Activated effector memory CD4-positive, alpha-beta T cell treated with Interleukin-2 at 50 U/mL for 16 hours (primary cell): ENCODE results near the gene PKNOX1.
"Not testable (repeated sequence)": the region's sequence is repeated elsewhere in the genome, so short reads cannot be mapped to it uniquely, and the experiment has no call there.

Experiments used
- DNase-seq: peaks from one replicate; pipeline ENCODE4 v3.0.0-alpha.2; 2020

PKNOX1 gene, protein sequence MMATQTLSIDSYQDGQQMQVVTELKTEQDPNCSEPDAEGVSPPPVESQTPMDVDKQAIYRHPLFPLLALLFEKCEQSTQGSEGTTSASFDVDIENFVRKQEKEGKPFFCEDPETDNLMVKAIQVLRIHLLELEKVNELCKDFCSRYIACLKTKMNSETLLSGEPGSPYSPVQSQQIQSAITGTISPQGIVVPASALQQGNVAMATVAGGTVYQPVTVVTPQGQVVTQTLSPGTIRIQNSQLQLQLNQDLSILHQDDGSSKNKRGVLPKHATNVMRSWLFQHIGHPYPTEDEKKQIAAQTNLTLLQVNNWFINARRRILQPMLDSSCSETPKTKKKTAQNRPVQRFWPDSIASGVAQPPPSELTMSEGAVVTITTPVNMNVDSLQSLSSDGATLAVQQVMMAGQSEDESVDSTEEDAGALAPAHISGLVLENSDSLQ

DNA sequence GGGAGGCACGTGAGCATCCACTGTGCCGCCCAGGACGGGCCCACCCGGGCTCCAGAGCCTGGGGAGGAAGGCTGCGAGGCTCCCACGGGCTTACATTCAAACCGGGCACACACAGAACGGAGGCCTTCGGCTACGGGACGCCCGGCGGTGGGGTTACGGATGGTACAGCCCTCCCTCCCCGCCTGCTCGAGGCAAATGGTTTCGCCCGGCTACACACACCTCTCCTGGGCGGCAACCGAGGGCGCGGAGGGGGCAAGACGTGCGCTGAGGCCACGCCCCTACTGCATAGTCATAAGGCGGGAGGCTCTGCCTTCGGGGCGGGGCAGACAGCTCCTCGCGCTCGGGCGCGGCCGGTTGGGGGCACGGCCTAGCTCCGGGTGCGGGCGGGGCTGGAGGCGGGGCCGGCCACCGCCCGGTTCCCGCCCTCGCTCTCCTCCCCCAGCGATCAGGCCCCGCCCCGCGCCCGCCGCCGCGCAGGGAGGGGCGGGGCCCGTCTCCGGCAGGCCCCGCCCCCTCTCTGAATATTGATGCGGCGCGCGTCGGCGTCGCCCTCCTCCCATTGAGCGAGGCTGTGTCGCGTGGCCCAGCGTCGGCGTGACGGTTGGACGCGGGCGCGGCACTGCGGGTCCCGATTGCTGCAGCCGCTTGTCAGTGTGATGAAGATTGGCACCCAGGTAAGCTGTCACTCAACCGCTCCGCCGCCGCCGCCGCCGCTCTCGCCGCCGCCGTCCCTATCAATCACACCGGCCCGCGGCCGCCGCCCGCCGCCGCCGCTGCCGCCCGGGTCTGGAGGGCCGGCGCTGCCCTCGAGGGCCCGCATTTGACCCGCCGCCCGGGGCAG is at the start of gene PKNOX1:
Gene PKNOX1, plus strand, starts transcription at position 572 of the 841 bp plus-strand sequence. CDS start 29,820 bp downstream, outside the sequence.
- DNase-seq, result peak; percentile 99

DNA sequence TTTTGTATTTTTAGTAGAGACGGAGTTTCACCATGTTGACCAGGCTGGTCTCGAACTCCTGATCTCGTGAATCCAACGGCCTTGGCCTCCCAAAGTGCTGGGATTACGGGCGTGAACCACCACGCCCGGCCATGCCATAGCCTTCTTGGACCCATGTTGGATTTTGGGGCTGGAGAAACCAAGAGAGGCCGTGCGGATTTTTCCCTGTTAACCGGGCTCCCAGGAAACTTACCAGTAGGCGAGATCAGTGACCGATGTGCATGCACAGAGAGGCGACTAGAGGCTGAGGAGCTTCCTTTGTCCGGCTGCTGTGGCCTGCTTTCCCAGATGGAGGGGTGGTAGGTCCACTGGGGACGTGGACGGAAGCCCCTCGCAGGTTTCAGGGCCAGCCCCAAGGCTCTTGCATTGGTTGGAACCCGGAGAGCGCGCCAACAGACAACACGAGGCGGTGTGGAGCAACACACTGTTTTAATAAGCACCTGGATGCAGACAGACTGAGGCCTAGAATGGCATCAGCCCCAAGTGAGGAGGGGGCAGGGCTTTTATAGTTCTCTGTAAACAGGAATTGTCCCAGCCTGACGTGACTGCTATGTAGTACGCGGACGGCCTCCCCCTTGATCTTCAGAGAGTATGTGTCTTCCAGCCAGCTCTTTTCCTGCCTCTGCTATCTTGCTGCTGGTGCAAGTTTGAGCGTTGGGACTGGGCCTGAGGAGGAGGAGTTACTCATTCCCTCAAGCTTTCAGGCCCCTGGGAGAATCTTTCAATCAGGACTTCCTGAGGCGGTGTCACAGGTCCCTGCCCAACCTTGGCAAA is 49.0 kb upstream of the PKNOX1 start, which contains the start of gene ERVH48-1:
Gene ERVH48-1, minus strand, starts transcription at position 517 of the 813 bp plus-strand sequence. CDS start 6,624 bp downstream, outside the sequence.
- no peak for DNase-seq

- not testable (repeated sequence) for DNase-seq
These were observed 46.7 kb upstream of the PKNOX1 start for GRCh38 chr21:42927474-42928200.

DNA sequence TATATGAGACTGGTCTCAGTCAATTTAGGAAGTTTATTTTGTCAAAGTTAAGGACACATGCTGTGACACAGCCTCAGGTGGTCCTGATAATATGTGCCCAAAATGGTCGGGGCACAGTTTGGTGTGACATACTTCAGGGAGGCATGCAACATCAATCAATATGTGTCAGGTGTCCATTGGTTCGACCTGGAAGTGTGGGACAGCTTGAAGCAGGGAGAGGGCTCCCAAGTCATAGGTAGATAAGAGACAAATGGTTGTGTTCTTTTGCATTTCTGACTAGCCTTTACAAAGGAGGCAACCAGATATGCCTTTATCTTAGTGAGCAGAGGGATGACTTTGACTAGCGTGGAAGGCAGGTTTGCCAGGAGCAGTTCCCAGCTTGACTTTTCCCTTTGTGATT is 44.4 kb upstream of the PKNOX1 start:
- no peak for DNase-seq

DNA sequence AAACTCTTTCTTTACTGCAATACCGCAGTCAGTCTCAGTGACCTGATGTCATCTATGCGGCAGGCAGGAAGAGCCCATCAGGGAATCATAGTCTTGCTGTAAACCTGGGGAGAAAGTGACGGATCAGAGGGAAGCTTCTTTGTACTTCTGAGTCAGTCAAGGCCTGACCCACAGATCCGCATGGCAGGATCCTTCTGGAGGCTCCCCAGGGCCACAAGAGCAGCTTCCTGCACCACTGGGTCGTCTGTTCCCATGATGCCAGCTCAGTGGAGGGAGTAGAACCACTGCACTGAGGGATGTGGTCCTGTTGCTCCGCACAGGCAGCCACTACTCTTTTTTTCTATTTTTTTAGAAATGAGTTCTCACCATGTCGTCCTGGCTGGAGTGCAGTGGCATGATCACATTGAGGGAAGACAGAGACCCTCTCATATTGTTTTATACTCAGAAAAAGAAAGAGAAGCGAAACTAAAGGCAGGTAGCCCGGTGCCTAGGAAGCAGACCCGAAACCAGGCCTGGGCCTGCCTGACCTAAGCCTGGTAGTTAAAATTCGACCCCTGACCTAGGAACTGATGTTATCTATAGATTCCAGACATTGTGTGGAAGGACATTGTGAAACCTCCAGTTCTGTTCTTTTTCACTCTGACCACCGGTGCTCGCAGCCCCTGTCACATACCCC is 42.7 kb upstream of the PKNOX1 start:
- no peak for DNase-seq

DNA sequence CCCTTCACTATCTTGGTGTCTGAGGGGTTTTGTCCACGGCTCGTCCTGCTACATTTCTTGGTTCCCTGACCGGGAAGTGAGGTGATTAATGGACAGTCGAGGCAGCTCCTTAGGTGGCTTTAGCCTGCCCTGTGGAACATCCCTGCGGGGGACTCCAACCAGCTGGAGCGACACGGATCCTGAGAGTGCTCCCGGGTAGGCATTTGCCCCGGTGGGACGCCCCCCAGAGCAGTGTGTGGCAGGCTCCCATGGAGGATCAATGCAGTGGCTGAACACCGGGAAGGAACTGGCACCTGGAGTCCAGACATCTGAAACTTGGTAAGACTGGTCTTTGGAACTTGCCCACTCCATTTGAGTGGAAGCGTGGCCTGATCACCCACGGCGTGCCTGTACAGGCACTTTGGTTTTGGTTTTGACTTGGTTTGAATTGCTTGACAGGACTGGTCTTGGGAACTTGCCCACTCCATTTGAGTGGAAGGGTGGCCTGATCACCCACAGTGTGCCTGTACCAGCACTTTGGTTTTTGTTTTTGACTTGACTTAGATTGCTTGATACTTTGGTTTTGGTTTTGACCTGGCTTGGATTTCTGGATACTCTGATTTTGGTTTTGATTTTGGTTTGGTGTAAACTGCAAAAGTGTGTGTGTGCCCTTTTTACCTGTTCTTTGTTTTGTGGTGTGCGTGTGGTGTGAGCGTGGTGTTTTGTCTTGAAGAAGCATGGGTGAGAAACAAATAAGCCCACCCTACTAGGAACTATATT is 41.8 kb upstream of the PKNOX1 start:
- not testable (repeated sequence) for DNase-seq

DNA sequence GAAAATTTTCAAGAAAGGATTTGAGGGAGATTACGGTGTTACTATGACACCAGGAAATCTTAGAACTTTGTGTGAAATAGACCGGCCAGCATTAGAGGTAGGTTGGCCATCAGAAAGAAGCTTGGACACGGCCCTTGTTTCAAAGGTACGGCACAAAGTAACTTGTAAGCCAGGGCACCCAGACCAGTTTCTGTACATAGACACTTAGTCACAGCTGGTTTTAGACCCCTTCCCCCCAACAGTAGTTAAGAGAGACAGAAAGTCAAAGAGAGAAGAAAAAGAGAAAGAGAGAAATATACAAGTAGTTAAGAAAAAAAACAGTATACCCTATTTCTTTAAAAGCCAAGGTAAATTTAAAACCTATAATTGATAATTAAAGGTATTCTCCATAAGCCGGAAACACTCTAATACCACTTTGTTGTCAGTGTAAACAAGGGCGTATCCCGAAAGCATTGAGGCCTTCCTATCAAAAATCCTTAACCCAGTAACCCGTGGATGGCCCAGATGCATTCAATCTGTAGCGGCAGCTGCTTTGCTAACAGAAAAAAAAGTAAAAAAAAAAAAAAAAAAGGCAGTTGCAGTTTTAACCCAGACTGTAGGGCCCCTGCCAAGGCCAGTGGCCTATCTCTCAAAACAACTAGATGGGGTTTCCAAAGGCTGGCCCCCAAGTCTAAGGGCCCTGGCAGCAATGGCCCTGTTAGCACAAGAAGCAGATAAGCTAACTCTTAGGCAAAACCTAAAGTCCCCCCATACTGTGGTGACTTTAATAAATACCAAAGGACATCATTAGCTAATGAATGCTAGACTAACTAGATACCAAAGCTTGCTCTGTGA is 41.0 kb upstream of the PKNOX1 start:
- not testable (repeated sequence) for DNase-seq

DNA sequence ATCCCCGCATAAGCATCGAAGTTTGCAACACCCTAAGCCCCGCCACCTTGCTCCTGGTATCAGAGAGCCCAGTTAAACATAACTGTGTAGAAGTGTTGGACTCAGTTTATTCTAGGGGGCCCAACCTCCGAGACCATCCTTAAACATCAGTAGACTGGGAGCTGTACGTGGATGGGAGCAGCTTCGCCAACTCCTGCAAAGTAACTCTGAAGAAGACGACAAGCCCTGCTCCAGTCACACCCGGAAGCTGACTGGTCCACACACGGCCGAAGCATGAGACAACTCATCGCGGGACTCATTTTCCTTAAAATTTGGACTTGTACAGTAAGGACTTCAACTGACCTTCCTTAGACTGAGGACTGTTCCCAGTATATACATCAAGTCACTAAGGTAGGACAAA is 40.4 kb upstream of the PKNOX1 start:
- DNase-seq, result not testable (repeated sequence)

GRCh38 chr21:42936360-42936759 is 38.0 kb upstream of the PKNOX1 start:
- not testable (repeated sequence) for DNase-seq

GRCh38 chr21:42937034-42937940 is 37.1 kb upstream of the PKNOX1 start:
- DNase-seq, result not testable (repeated sequence)

DNA sequence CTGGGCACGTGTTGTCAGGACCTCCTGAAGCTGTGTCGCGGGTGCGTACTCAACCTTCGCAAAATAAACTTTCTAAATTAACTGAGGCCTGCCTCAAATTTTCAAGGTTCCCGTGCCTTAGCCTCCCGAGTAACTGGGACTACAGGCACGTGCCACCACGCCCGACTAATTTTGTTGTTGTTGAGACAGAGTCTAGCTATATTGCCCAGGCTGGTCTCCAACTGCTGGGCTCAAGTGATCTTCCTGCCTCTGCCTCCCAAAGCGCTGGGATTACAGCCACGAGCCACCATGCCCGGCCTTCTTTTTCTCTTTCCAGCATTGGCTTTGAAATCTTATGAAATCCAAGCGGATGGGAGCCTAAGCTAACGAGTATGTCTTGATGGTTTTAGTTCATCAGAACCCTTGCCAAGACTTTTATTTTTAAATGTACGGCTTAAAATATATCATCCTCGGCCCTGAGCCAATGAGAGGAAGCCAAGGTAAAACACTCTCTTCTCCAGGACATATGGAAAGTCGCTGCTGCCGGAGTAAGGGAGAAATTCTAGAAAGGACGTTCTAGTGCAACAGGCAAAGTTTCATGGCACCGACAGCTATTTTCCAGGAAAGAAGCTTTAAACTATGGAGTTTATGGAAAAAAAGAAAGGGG is 36.3 kb upstream of the PKNOX1 start:
- DNase-seq, result no peak

DNA sequence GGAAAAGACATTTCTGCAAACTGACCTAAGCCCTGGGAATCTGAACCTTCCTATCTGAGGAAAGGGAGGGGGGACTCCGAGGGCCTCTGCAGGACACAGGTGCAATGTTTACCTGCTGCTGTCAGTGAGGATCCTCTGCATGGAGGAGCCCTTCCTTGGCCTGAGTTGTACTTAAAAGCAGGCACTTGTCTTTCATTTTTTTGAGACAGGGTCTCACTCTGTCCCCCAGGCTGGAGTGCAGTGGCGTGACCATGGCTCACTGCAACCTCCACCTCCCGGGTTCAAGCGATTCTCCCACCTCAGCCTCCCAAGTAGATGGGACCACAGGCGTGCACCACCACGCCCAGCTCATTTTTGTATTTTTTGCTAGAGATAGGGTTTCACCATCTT is 35.8 kb upstream of the PKNOX1 start:
- not testable (repeated sequence) for DNase-seq

- no peak for DNase-seq
These were observed 34.6 kb upstream of the PKNOX1 start for GRCh38 chr21:42939582-42940413.

DNA sequence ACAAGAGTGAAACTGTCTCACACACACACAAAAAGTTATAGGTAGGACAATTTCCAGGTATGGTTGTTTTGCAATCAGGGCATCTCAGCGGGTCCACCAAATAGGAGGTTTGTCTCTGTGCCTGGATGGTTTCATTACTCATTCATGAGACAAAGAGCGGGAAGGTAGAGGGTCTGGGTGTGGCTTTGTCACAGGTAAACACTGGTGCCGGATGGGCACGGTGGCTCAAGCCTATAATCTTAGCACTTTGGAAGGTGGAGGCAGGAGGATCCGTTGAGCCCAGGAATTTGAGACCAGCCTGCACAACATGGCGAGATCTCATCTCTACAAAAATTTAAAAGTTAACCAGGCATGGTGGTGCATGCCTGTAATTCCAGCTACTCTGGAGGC is 32.7 kb upstream of the PKNOX1 start:
- no peak for DNase-seq

DNA sequence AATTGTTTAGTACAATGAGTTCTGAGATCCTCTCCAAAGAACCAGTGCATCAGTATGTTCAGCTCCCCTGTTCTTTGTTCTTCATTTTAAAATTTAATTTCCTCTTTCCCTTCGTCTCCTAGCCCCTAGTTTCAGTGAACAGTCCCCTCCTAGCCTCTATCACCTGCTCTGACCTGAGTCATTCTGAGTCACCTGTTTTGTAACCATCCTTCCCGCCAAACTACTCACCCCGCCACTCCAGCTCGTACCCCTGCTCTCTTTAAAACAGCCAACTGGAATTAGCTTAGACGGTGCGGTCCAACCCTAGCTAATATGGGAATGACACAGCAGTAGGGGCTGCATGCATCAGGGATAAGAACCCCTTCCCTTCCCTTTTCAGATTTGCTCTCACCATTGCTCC is 32.1 kb upstream of the PKNOX1 start:
- DNase-seq, result no peak

DNA sequence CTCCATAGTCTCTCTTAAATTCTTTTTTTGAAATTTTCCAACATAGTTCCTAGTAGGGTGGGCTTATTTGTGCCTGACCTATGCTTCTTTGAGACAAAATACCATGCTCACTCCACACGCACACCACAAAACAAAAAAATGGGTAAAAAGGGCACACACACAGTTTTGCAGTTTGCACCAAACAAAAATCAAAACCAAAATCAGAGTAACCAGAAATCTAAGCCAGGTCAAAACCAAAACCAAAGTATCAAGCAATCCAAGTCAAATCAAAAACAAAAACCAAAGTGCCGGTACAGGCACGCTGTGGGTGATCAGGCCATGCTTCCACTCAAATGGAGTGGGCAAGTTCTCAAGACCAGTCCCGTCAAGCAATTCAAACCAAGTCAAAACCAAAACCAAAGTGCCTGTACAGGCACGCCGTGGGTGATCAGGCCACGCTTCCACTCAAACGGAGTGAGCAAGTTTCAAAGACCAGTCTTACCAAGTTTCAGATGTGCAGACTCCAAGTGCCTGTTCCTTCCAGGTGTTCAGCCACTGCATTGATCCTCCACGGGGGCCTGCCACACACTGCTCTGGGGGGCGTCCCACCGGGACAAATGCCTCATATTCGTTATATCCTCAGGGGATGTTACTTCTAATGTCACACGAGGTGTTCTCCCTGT is 25.1 kb upstream of the PKNOX1 start:
- not testable (repeated sequence) for DNase-seq

DNA sequence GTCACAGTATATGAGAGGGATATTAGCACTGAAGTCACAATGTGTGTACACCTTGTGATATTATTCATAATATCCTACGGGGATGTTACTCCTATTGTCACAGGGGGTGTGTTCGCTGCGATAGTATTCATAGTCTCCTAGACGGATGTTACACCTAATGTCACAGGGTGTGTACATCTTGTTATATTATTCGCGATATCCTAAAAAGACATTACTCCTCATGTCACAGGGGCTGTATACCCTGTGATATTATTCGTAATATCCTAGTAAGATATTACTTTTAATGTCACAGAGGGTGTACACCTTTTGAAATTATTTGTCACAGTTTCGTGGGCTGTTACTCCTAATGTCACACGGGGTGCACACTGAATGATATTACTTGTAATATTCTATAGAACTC is 23.2 kb upstream of the PKNOX1 start:
- DNase-seq, result not testable (repeated sequence)
